H1 (cell line): ENCODE data around the gene CELF6.

Experiments
- CTCF ChIP-seq, 3 experiments: IDR thresholded peaks; 1 replicate in 2 of 3; 2 replicates in 1 of 3; pipeline versions ENCODE4 v1.5.1 to v1.6.1; 2011; ENCODE audit warnings: low read length in 3 of 3, mild to moderate bottlenecking in 3 of 3, inconsistent platforms in 2 of 3, low read depth in 1 of 3, moderate library complexity in 1 of 3; ENCODE audit not compliant: insufficient read depth in 1 of 3; ENCODE audit errors: control extremely low read depth in 1 of 3
- EZH2 ChIP-seq: fragments of 200-600 bp; sonication (generic); IDR thresholded peaks from 2 replicates; pipeline ENCODE4 v1.7.1; 2012; ENCODE audit warnings: low read depth, mild to moderate bottlenecking, moderate library complexity, low read length, inconsistent platforms; ENCODE audit not compliant: severe bottlenecking
- GABPA ChIP-seq: IDR thresholded peaks from 2 replicates; pipeline ENCODE4 v1.6.1; 2011; ENCODE audit warnings: mild to moderate bottlenecking, low read length, moderate library complexity, borderline replicate concordance; ENCODE audit not compliant: insufficient read depth
- JUN ChIP-seq: IDR thresholded peaks from 2 replicates; pipeline ENCODE4 v1.6.1; 2011; ENCODE audit warnings: low read depth, mild to moderate bottlenecking, improper control_type of control experiment, low read length
- KDM5A ChIP-seq: fragments of 200-600 bp; IDR thresholded peaks from 2 replicates; pipeline ENCODE4 v1.7.1; 2012; ENCODE audit warnings: mild to moderate bottlenecking, low read length, inconsistent platforms, mixed read lengths
- MAFK ChIP-seq: IDR thresholded peaks from 2 replicates; pipeline ENCODE4 v1.6.1; 2012; ENCODE audit warnings: low read depth, mild to moderate bottlenecking, improper control_type of control experiment, low read length
- POLR2A ChIP-seq, 2 experiments: IDR thresholded peaks; 1 replicate in 1 of 2; 2 replicates in 1 of 2; pipeline ENCODE4 v1.6.1; 2011; ENCODE audit warnings: low read depth in 2 of 2, low read length in 2 of 2, mild to moderate bottlenecking in 2 of 2; ENCODE audit errors: control extremely low read depth in 1 of 2
- POLR2AphosphoS5 ChIP-seq: IDR thresholded peaks from 2 replicates; pipeline ENCODE4 v1.6.1; 2011; ENCODE audit warnings: low read depth, low read length
- YY1 ChIP-seq: IDR thresholded peaks from 2 replicates; pipeline ENCODE4 v1.6.1; 2011; ENCODE audit warnings: low read depth, mild to moderate bottlenecking, low read length
- TF ChIP-seq, protein P1 (sequence below): IDR thresholded peaks from 2 replicates; pipeline ENCODE4 v1.6.1; 2011; ENCODE audit warnings: low read depth, mild to moderate bottlenecking, low read length; ENCODE audit not compliant: insufficient read depth

- TF ChIP-seq YY1 (no peak), POLR2A (IDR thresholded peaks at IDR 0.05; ENCODE audit: control extremely low read depth in 1 of 2, low read depth in 2 of 2, low read length in 2 of 2) (no peak), POLR2AphosphoS5 (no peak), EZH2 (no peak), CTCF (IDR thresholded peaks at IDR 0.05; ENCODE audit: control extremely low read depth in 1 of 3, insufficient read depth in 1 of 3, low read depth in 1 of 3, low read length in 3 of 3) (no peak), MAFK (no peak), JUN (no peak), GABPA (no peak), KDM5A (no peak)
- TF ChIP-seq, protein P1, sequence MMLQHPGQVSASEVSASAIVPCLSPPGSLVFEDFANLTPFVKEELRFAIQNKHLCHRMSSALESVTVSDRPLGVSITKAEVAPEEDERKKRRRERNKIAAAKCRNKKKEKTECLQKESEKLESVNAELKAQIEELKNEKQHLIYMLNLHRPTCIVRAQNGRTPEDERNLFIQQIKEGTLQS, result no peak
Measured at GRCh38 chr15:72358121-72358520, 38.2 kb upstream of the CELF6 start.
